ENCODE data around the gene CLASP1.

The CLASP1 gene

DNA sequence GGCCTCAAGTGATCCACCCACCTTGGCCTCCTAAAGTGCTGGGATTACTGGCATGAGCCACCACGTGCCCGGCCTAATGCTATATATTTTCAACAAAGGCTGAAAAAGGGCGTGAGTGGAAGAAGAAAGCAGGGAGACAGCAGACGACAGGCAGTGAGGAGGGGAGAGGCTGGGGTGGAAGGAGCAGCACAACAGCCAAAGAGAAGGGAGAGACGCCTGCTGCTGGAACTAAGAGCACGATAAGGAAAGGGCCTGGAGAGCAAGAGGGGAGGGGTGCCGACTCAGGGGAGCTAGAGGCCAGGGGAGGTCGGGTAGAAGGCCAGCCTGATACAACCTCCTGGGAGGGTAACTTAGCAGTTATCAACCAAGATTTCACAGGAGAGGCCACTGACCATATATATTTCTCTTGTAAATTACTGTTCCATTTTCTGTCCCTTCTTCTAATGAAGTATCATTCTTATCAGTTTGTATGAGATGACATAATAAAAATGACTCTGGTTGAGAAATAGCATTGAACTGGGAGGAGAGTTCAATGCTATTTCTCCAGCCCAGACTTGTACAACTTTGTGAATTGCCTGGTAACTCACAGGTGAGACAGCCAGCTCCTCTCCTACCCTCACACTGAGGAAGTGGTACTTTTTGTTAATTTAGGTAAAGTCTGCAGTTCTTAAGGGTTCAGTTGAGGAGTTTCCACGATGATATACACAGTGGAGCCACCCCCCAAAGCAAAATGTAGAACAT is 124.4 kb downstream of the CLASP1 start:
- TF ChIP-seq, protein P1, sequence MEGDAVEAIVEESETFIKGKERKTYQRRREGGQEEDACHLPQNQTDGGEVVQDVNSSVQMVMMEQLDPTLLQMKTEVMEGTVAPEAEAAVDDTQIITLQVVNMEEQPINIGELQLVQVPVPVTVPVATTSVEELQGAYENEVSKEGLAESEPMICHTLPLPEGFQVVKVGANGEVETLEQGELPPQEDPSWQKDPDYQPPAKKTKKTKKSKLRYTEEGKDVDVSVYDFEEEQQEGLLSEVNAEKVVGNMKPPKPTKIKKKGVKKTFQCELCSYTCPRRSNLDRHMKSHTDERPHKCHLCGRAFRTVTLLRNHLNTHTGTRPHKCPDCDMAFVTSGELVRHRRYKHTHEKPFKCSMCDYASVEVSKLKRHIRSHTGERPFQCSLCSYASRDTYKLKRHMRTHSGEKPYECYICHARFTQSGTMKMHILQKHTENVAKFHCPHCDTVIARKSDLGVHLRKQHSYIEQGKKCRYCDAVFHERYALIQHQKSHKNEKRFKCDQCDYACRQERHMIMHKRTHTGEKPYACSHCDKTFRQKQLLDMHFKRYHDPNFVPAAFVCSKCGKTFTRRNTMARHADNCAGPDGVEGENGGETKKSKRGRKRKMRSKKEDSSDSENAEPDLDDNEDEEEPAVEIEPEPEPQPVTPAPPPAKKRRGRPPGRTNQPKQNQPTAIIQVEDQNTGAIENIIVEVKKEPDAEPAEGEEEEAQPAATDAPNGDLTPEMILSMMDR (conservative IDR thresholded peaks at IDR 0.05; ENCODE audit: control insufficient read depth, insufficient read depth, low read depth, low read length), result no peak
- no peak for DNase-seq (ENCODE audit: low read depth)
- H3K4me3 ChIP-seq (ENCODE audit: control insufficient read depth, low read depth, low read length), result no peak overlapping the region

DNA sequence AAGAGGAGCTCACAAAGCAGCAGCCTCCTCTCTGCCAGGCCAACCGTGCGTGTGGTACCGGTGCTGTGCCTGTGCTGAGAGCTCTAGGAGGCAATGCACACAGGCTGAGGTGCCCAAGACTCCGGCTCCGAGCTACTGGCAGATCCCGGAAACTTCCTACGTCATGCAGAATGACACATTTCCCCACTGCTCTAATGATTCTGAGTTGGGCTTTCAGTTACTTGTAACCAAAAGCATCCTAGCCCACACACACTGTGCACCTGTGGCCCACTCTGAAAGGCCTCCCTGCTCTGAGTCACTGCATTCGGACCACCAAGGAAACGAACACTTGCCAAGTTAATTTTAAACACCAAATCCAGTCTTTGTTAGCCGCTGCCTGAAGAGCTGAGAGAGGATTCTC is 127.9 kb downstream of the CLASP1 start:
- TF ChIP-seq, protein P1 (conservative IDR thresholded peaks at IDR 0.05; ENCODE audit: control insufficient read depth, insufficient read depth, low read depth, low read length), result no peak
- H3K4me3 ChIP-seq (ENCODE audit: control insufficient read depth, low read depth, low read length), result no peak overlapping the region
- DNase-seq (ENCODE audit: low read depth), result peak; percentile 77

DNA sequence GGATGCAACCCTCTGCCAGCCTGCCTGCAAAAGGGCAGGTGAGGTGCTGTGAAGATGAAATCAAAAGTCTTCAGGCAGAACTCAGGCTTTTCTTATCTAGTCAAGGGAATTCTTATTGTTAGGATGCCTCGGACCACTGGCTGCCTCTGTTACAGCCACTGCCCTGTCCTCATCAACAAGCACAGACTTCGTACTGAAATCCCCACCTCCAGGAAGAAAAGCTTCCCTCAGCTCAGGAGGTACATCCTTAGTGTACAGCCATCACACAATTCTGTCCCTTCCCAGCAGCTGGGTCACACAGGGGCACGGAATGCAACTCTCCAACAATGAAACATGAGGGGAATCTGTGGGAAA is 128.6 kb downstream of the CLASP1 start:
- DNase-seq (ENCODE audit: low read depth), result no peak
- H3K4me3 ChIP-seq (ENCODE audit: control insufficient read depth, low read depth, low read length), result no peak overlapping the region
- TF ChIP-seq, protein P1 (conservative IDR thresholded peaks at IDR 0.05; ENCODE audit: control insufficient read depth, insufficient read depth, low read depth, low read length), result no peak

DNA sequence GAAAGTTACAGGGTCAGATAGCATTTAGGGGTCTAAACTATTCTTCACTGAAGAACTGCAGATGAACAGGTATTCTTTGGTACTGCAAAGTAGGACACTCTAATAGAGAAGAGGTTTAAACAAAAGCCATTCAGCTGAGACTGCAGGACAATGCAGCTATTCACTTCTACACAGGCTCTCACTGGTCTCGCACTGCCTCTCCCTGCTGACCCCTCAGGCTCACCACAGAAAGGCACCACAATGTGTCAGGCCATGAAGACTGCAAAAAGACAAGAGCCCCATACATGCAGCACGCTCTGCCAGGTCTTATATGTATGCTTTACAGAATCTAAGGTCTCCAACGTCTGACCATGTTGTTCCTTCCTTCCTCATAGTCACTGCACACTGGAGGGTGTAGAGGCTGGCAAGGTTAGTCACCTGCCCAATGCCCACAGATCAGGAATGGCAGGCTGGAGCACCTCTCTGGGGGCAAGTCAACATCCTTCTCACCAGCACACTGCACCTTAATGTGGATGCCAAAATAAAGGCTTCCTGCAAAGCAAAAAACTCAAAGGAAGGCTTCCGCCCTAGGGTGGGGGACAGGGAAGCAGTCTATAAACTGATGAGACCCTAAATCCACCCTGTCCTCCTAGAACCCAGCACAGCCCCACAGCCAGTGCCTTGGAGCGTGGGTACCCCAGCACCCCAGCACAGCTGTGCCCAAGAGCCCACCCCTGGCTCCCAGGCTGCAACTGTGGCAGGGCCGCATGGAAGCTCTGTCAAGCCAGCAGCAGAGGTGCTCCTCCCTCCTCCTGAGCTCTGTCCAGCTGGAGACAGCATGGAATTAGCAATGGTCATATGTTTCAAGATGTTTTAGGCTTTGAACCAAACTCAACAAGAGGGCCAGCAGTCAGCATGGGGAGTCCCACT is 129.3 kb downstream of the CLASP1 start:
- DNase-seq (ENCODE audit: low read depth), result peak; percentile 27
- H3K4me3 ChIP-seq (ENCODE audit: control insufficient read depth, low read depth, low read length), result no peak overlapping the region
- TF ChIP-seq, protein P1 (conservative IDR thresholded peaks at IDR 0.05; ENCODE audit: control insufficient read depth, insufficient read depth, low read depth, low read length), result no peak

DNA sequence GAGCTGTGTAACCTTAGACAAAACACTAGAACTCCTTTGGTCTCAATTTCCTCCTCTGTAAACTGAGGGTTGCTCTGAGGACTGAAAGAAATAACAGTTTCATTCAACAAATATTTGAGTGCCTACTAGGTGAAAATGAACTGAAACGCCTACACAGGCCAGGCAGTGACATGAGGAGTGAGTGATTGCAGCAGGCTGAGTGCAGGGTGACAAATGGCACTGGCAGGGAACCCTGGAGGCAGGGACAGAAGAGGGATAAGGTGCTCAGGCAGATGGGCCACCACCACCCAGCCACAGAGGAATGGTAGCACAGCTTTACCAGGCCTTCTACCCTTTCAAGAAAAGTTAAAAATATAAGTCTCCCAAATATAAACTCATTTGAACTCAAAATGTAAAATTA is 130.1 kb downstream of the CLASP1 start:
- DNase-seq (ENCODE audit: low read depth), result no peak
- H3K4me3 ChIP-seq (ENCODE audit: control insufficient read depth, low read depth, low read length), result no peak overlapping the region
- TF ChIP-seq, protein P1 (conservative IDR thresholded peaks at IDR 0.05; ENCODE audit: control insufficient read depth, insufficient read depth, low read depth, low read length), result no peak

DNA sequence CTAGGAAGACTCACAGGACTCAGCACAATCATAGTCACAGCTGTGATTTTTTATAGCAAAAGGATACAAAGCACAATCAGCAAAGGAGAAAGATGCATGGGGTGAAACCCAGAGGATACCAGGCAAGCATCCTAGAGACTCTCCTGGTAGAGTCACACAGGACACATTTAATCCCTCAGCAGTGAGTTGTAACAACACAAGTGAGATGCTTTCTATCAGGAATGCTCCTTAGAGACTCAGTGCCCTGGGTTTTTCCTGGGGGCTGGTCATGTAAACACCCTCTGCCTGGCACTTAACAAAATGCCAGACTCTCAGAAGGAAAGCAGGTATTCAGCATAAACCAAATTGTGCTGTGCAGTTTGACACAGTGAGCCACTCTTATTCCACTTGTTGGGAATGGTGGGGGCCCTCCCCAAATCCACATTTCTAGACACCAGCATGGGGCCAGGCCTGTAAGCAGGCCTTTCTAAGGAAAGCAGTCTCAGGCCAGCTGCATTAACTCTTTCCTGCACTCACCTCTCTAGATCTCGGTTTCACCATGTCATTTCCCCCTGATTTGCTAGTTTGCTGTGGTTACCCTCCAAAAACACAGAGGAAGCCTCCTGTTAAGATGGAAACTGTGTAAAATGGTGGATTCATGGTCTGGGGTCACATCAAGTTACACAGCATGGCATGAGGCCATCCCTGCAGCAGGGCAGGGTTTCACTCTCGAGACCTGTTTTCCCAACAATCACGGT is 135.5 kb downstream of the CLASP1 start:
- DNase-seq (ENCODE audit: low read depth), result no peak
- TF ChIP-seq, protein P1 (conservative IDR thresholded peaks at IDR 0.05; ENCODE audit: control insufficient read depth, insufficient read depth, low read depth, low read length), result no peak
- no peak overlapping the region for H3K4me3 ChIP-seq (ENCODE audit: control insufficient read depth, low read depth, low read length)

Measured in fibroblast of mammary gland (primary cell).